Measurements from ENCODE around the gene CD27.
A peak's percentile ranks its signal among the peaks of the same experiment; 100 is the strongest.
"Not testable (repeated sequence)": the region's sequence is repeated elsewhere in the genome, so short reads cannot be mapped to it uniquely, and the experiment has no call there.

The CD27 gene

DNA sequence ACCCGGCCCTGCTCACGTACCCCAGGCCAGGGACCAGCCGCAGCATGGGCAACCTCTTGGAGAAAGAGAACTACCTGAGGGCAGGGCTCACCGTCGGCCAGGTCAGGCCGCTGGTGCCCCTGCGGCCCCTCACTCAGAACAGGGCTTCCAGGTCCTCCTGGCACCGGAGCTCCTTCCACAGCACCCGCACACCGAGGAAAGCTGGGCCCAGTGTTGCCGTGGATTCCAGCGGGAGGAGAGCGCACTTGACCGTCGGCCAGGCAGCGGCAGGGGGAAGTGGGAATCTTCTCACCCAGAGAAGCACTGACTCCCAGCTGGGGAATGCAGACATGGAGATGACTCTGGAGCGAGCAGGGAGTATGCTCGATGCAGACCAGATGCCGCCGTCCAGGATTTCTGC is 33.7 kb downstream of the CD27 start:
- no peak for DNase-seq (ENCODE audit: extremely low read depth in 1 of 2, low read depth in 1 of 2)

DNA sequence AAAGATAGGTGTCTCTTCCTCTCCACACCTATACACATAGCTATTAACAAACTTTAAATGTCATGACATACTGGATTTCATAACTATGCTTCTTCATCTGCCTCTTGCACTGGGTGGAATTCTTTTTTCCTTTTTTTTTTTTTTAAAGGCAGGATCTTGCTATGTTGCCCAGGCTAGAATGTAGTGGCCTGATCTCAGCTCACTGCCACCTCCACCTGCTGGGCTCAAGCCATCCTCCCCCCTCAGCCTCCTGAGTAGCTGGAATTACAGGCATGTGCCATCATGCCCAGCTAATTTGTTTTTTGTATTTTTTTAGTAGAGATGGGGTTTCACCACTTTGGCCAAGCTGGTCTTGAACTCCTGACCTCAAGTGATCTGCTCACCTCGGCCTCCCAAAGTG is 43.5 kb downstream of the CD27 start:
- DNase-seq (ENCODE audit: extremely low read depth in 1 of 2, low read depth in 1 of 2), result no peak

DNA sequence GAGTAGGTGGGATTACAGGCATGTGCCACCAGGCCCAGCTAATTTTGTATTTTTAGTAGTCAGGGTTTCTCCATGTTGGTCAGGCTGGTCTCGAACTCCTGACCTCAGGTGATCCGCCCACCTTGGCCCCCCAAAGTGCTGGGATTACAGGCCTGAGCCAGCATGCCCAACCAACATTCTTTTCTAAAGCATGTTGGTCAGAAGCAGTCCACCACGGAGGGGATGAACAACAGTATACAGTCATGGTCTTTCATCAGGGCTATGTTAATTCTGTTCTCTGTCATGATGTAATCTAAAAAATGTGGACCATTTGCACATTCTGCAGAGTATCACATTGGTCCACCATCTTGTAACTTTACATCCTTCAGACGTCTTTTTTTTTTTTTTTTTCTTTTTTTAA is 44.7 kb downstream of the CD27 start:
- DNase-seq (ENCODE audit: extremely low read depth in 1 of 2, low read depth in 1 of 2), result no peak

DNA sequence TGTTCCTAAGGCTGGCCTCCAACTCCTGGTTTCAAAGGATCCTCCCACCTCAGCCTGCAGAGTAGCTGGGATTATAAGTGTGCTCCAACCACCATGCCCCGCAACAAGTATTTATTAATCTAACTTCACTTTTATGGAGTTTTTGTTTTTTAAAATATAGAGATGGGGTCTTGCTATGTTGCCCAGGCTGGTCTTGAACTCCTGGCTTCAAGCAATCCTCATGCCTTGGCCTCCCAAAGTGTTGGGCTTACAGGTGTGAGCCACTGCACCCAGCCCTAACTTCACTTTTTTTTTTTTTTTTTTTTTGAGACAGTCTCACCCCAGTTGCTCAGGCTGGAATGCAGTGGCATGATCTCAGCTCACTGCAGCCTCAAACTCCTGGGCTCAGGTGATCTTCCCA is 45.9 kb downstream of the CD27 start:
- not testable (repeated sequence) for DNase-seq (ENCODE audit: extremely low read depth in 1 of 2, low read depth in 1 of 2)

DNA sequence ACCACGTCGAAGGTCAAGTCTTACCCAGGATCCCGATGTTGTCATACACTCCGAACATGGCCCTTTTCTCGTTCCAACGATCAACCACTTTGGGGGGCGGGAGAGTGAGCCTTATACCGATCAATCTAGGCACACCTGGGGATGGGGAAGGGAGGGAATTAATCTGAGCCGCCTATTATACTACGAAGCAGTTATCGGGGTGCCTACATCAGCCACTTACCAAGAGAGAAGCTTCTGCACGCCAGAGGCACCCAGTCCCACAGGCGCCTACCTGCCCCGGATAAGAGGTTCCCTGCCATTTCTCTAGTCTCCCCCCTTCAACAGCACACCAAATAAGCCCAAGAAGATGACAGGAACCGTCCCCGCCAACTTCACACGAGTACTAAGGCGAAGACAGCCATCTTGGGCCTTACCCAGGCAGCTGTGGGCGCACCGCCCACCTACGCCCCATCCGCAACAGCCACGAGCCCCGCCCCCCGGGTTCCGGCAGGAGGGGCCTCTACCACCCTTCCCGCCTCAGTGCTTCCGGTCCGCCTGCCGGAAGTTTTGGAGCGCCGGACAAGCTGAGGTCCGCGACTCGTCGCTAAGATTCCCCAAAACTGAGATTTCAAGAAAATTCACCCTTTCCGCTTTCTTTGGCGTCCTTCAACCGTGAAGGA is 48.2 kb downstream of the CD27 start, which contains the start of gene MRPL51:
MRPL51 (minus strand) TSS at position 425 of the 659 bp plus-strand sequence; CDS start at position 299, 126 bp downstream.
- DNase-seq (ENCODE audit: extremely low read depth in 1 of 2, low read depth in 1 of 2), result peak; percentile 91 to 99

DNA sequence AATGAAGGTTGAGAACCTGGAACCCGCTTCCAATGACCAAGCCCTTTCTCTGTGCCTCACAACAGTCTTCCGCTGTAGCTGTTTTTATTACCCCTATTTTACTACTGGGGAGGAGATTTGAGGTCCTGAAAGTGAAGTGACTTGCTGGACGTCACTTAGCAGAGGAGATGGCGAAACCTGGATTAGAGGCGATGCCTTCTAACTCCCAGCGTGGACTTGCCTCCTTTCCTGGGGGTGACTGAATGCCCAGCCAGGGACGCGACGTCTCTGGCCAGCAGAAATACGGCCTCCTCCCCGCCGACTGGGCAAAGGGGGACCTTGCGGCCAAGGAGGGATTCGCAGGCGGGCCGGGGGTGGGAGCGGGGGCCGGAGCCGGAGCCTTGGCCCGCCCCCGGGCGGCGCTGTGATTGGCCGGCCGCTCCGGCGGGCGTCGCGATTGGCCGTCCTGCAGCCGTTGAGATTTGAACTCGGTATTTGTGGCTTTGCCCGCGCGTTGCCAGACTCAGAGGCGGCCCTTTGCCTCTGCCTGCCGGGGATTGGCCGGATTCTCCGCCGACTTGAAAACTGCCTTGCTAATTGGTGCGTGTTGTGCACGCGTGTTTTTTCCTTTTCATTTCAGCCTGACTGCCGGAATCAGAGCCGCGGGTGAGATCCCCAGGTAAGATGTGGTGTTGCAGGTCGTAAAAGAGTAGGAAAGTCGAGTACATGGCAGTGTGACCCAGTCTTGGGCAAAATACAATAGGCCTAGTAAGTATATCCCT is 48.9 kb downstream of the CD27 start, which contains the start of gene NCAPD2:
NCAPD2 (plus strand) TSS at position 606 of the 761 bp plus-strand sequence. CDS start 997 bp downstream, outside the sequence.
- DNase-seq (ENCODE audit: extremely low read depth in 1 of 2, low read depth in 1 of 2), result peak; percentile 90 to 95

DNA sequence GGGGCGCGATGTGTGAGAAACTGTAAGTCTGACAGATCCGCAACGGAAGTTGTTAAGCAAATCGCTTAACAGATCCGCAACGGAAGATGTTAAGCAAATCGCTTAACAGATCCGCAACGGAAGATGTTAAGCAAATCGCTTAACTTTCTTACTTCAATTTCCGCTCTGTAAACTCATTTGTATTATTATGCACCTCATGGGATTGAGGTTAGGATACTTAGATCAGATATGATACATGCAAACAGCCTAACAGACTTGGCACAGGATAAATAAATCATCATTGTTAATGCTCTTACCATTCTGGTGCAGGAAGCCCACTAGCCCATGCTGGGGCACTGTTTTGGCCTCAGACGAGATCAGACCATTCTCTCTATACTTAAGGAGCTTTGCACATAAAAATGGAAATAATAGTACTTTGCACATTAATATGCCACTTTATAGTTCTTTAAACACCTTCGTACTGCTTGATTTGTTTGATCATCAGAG is 49.5 kb downstream of the CD27 start:
- DNase-seq (ENCODE audit: extremely low read depth in 1 of 2, low read depth in 1 of 2), result no peak

DNA sequence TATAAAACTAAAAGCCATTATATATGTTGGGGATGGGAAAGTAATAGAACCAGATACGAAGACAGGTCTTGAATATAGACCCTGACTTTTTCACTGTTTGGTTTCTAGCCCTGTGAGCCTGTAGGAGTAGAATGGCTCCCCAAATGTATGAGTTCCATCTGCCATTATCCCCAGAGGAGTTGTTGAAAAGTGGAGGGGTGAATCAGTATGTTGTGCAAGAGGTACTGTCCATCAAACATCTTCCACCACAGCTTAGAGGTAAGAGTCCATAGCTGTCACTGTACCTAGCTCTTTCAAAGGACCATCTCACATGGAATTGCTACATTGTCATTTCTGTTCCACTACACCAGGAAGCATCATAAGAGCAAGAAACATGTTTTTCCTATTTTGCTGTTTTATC is 50.2 kb downstream of the CD27 start:
- DNase-seq (ENCODE audit: extremely low read depth in 1 of 2, low read depth in 1 of 2), result no peak

DNA sequence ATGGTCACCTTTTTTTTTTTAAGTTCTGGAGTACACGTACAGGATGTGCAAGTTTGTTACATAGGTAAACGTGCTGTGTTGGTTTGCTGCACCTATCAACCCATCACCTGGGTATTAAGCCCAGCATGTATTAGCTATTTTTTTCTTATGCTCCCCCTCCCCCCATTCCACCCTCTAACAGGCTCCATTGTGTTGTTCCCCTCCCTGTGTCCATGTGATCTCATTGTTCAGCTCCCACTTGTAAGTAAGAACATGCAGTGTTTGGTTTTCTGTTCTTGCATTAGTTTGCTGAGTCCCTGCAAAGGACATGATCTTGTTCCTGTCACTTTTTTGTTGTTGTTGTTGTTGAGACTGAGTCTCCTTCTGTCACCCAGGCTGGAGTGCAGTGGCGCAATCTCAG is 52.5 kb downstream of the CD27 start:
- not testable (repeated sequence) for DNase-seq (ENCODE audit: extremely low read depth in 1 of 2, low read depth in 1 of 2)

DNA sequence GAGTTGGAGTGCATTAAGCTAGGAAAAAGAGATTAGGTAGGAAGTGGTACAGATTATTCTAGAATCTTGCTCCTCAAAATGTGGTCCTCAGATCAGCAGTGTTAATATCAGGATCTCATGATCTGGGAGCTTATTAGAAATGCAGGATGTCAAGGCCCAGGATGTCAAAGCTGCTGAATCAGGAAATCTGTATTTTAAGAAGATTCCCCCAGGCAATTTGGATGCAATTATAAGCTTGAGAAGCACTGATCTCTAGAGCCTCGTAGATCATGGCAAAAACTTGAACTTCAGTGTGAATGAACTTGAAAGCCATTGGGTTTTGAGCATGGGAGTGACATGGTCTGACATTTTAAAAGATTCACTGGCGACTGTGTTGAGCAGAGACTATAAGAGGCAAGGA is 55.7 kb downstream of the CD27 start:
- no peak for DNase-seq (ENCODE audit: extremely low read depth in 1 of 2, low read depth in 1 of 2)

Measured in stimulated activated CD8-positive, alpha-beta memory T cell treated with anti-CD3 and anti-CD28 coated beads, Interleukin-7, amount 100 ng/mL, for 48 hours (primary cell).